Retinal pigment epithelial cell (primary cell): Measurements from ENCODE around the gene ESRRA.

Experiments
- DNase-seq: peaks from one replicate; pipeline ENCODE4 v3.0.0-alpha.2; 2010; ENCODE audit warnings: low read depth
- H3K4me3 ChIP-seq: 2 replicates; pipeline ENCODE4 v1.5.1; 2011; ENCODE audit warnings: mild to moderate bottlenecking, low read length, control low read depth, moderate library complexity
- TF ChIP-seq, protein P1 (sequence below): conservative IDR thresholded peaks from 2 replicates; pipeline ENCODE4 v1.5.1; 2011; ENCODE audit warnings: low read depth, low read length, control low read depth, inconsistent platforms

ESRRA gene

DNA sequence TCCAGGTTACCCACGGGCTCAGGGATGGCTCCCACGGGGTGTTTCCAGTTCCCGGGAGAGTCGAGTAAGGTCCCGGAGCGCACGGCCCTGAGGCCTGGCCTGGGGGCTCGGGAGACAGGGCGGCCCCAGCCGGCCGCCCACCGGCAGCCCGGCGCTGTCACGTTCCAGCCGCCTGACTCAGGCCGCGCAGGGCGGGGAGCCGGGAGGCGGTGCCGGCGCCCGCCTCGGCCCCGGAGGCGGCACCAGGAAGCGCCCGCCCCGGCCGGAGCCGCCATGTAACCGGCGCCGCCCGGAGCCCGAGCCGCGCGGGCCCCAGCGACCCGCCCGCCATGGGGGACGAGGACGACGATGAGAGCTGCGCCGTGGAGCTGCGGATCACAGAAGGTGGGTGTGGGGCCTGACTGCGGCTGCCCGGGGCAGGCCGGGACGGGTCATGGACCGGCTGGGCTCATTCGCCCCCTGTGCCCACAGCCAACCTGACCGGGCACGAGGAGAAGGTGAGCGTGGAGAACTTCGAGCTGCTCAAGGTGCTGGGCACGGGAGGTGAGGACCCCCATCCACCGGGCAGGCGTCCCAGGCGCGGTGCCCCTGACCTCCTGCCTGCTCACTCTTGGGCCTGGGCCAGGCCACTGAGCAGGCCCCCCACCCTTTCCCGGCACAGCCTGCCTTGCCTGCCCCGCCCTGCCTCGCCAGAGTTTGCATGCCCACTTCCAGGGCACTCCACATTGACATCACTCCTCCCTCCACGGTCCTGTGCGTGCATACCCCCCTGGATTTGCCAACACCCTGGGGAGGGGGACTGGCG lies 53.8 kb downstream of the ESRRA start, which contains the start of gene RPS6KA4:
RPS6KA4 (plus strand) TSS at position 256 of the 805 bp plus-strand sequence; CDS start at position 330, 74 bp downstream.
- DNase-seq = no peak
- peak within 1 kb of the TSS; percentile 73 for H3K4me3 ChIP-seq
- TF ChIP-seq, protein P1, sequence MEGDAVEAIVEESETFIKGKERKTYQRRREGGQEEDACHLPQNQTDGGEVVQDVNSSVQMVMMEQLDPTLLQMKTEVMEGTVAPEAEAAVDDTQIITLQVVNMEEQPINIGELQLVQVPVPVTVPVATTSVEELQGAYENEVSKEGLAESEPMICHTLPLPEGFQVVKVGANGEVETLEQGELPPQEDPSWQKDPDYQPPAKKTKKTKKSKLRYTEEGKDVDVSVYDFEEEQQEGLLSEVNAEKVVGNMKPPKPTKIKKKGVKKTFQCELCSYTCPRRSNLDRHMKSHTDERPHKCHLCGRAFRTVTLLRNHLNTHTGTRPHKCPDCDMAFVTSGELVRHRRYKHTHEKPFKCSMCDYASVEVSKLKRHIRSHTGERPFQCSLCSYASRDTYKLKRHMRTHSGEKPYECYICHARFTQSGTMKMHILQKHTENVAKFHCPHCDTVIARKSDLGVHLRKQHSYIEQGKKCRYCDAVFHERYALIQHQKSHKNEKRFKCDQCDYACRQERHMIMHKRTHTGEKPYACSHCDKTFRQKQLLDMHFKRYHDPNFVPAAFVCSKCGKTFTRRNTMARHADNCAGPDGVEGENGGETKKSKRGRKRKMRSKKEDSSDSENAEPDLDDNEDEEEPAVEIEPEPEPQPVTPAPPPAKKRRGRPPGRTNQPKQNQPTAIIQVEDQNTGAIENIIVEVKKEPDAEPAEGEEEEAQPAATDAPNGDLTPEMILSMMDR = no peak

DNA sequence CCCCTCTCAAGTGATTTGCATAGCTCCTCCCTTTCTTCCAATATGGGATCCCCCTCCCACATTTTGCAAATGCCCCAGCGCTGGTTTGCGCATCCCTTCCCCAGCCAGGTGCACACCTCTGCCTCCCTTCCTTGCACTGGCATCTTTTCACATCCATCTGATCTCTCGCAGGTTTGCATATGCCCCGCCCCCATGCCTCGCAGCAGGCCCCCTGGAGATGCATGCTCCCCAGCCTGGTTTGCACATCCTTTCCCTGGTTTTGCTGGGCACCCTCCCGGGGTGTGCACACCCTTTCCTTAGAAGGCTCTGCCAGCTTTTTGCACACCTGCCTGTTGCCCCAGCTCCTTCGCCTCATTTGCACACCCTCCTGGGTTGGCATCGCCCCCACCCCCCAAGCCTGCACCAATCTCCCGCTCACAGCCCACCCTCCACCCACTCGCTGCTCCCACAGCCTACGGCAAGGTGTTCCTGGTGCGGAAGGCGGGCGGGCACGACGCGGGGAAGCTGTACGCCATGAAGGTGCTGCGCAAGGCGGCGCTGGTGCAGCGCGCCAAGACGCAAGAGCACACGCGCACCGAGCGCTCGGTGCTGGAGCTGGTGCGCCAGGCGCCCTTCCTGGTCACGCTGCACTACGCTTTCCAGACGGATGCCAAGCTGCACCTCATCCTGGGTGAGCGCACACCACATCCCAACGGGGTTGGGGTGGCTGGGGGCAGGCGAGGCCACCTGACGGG lies 54.6 kb downstream of the ESRRA start:
- no peak for DNase-seq
- TF ChIP-seq, protein P1 = peak; percentile 44
- peak overlapping the region; percentile 73 for H3K4me3 ChIP-seq

DNA sequence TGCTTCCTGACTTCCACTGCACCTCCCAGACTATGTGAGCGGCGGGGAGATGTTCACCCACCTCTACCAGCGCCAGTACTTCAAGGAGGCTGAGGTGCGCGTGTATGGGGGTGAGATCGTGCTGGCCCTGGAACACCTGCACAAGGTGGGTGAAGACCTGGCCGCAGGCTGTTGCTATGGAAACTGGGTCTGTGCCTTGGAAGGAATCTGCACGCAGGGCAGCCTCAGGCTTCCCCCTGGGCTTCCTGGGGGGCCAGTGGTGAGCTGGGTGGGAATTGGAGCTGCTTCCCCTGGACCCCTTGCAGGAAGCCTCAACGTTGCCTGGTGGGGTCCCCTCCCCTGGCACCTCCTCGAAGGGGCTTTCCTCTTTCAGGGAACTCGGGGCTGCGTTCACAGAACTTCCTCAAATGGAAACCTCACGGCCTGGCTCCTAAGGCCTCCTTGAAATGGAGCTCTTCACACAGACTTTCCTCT lies 55.2 kb downstream of the ESRRA start:
- no peak for DNase-seq
- peak overlapping the region; percentile 73 for H3K4me3 ChIP-seq

DNA sequence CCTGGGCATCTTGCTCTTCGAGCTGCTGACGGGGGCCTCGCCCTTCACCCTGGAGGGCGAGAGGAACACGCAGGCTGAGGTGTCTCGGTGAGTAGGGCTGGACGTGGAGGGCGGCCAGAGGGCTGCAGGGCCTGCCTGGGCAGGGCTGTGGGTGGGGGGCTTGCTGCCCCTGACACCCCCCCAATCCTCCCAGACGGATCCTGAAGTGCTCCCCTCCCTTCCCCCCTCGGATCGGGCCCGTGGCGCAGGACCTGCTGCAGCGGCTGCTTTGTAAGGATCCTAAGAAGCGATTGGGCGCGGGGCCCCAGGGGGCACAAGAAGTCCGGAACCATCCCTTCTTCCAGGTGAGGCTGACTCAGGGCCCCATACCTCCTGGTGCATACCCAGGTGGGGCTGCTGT lies 56.3 kb downstream of the ESRRA start:
- no peak overlapping the region for H3K4me3 ChIP-seq
- no peak for DNase-seq
- TF ChIP-seq, protein P1 = no peak

More for the DNA sequence above, 55.2 kb downstream of the ESRRA start:
- TF ChIP-seq, protein P1 = no peak

DNA sequence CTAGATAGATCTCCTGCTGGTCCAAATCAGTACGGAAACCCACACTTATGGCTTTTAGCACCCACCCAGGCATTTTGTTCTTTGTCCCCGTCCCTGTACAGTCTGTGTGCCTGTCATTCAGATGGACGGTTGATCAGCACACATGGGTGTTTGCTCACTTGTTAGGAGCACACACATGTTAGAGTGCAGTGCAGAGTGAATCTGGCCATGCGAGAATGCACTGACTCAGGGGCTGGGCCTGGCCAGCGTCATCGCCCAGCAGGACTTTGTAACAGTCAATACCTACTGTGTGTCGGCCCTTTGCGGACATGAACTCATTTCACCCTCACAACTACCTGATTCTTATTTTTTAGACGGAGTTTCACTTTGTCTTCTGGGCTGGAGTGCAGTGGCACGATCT lies 57.0 kb downstream of the ESRRA start:
- H3K4me3 ChIP-seq = no peak overlapping the region
- no peak for DNase-seq

DNA sequence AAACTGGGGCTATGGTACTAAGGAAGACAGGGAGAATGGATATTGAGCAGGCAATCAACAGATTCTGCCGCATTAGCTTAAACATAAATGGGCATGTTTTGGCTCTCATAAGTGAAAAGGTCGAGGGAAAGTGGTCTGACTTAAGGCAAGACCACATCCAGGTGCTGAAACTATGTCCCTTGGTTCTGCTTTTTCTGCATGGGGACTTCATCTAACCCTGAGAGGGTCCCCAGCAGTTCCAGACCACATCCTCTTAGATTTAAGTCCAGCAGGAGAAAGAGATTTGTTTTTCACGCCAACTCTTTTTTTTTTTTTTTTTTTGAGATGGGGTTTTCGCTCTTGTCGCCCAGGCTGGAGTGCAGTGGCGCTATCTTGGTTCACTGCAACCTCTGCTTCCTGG lies 59.1 kb downstream of the ESRRA start:
- H3K4me3 ChIP-seq = no peak overlapping the region
- DNase-seq = no peak
- TF ChIP-seq, protein P1 = no peak

More for the DNA sequence above, 57.0 kb downstream of the ESRRA start:
- TF ChIP-seq, protein P1 = no peak
